GM18867 (cell line): ENCODE results near the gene EYS.

Experiments
- ATAC-seq: cut with Tn5 transposase; IDR thresholded peaks from one replicate; pipeline ENCODE4 v1.9.1; 2021; ENCODE audit warnings: mild to moderate bottlenecking, moderate library complexity; ENCODE audit not compliant: unreplicated experiment

The EYS gene

DNA sequence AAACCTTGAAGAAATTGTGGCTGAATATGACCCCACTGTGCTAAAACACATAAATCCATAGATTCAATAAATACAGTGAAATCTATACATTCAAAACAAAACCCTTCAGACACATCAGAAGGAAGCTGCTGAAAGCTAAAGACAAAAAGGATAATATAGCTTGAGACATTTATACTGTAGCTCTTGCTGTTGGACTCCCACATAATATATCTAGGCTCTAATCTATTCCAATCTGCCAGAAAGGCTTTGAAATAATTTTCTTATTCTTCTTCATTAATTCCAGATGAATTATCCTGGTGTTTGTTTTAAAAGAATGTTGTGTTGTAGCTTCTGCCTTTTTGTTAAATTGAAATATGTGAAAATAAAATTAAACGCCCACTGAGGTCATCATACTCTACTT, 454.0 kb downstream of the EYS start:
- no peak for ATAC-seq

DNA sequence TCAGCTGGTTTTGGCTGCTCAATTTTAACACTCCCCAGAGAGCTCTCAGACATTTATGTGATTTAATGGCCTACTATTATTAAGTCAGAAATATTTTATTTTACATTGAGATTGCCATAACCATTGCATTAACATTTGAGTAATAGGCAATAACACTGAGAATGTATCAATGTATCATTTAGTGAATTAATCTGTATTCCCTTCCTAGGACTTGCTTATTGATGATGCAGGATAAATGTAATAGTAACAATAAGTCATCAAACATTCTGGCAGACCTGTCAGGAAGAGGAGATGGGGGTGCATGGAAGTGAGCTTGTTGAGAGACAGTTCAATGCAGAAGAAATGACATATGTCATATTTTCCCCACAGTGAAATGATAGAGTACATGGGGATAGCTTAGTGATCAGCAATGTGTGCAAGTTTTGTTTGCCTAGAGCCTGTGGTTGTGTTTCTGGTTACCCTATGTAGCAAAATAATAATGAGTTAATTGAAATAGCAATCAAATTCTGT, 458.9 kb downstream of the EYS start:
- no peak for ATAC-seq

DNA sequence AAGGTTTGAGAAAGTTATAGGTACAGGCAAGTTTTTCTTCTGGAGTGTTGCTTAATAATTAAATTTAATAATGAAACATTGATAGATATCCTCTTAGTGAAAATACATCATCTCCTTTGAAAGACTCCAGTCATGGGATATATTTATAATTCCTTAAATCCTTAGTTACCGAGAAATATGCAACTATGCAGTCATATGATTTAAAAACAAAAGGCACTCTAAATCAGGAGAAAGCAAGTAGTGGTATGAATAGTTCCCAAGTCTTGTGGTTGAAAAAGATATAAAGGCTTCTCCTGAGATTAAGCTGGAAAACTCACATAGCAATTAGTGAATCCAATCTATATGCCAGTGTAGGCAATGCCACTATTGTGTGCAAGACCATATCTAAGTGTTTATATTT, 475.4 kb downstream of the EYS start:
- no peak for ATAC-seq

DNA sequence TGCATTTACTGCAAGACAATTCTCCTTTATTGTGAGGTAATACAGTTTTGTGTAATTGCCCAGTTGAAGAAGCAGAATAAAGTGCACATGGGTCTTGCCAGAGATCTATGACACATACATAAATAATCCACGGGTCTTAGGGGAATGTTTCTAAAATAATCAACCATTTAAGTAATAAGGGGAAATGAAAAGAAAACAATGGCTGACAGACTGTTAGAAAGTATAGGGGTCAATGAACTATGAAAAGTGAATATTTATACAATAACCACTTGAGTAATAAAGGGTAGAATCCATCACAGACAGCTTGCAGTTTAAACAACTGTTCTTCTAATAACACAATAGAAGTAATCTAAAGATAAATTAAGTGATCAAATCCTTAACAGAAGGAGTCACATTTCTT, 477.2 kb downstream of the EYS start:
- no peak for ATAC-seq

DNA sequence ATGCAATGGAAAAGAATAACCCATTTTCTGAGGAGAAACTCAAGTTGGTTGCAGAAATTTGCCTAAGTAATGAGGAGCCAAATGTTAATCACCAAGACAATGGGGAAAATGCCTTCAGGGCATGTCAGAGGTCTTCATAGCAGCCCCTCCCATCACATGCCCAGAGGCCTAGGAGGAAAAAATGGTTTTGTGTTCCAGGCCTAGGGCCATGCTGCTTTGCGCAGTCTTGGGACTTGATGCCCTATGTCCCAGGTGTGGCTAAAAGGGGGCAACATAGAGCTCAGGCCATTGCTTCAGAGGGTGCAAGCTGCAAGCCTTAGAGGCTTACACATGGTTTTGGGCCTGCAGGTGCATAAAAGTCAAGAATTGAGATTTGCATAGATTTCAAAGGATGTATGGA, 485.9 kb downstream of the EYS start:
- ATAC-seq = no peak

DNA sequence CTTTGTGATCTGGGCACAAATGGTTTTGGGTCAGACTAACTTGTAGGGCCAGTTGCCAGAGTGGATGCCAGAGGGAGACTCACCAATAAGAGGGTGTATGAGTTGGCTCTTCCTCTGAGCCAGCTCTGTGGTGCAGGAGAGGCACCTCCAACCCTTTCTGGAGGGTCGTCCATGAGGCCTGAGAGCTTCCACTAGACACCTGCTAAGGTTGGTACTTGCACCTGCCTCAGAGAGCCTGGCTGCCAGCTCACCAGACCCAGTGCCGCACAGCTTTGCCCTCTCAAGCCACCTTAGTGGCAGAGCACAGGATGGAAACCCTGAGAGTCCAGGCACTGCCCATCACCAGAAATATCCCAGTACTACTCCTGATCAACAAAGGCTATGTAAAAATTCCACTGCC, 504.3 kb downstream of the EYS start:
- no peak for ATAC-seq

DNA sequence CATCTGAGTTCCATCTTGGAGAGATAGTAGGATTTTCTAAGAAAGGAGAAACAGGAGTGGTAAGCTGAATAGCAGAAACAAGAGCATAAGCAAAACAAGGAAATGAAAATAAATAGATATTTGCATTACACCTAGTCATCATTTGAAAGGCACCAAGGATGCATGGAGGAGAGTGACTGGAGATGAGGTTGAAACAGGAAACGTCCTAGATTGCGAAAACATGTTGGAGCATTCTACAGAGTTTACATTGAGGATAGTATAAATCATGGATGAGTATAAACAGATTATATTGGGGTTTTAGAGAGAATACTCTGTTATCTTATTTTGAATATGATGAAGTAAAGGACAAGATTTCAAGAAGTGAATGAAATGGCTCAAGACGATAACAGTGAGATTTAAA, 507.3 kb downstream of the EYS start:
- ATAC-seq = no peak

DNA sequence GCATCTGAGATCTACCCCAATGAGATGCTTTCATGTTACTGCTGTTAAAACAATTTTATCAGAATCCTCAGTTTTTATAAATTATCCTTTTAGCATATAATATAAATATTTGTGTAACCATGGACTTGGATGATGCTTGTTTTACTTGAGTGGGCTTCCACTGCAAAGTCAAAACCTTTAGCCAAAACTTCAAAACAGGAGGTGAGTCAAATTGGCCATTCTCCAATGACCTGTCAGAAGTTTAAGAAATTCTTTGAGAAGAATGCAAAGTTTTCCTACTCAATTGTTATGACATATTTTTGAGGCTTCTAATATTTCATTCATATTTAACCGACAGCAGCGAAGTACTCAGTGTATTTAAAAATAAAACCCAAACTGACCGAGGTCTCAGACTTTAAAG, 507.9 kb downstream of the EYS start:
- ATAC-seq = no peak

DNA sequence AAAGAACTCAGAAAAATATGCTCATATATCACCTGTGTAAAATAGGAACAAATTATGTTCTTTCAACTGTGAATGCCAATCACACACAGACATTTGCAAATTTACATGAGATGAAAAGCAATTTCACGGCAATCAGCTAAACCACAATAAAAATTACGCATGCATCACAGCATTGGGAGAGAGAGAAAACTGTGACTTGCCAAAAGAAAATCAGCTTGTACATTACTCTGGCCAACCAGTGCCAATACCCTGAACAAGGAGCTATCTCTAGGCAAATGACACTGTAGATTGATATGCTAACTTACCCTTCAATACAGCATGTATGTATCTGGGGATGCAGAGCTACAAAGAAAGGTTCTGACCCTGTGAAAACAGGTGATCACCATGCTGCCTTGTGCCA, 515.6 kb downstream of the EYS start:
- ATAC-seq = no peak

DNA sequence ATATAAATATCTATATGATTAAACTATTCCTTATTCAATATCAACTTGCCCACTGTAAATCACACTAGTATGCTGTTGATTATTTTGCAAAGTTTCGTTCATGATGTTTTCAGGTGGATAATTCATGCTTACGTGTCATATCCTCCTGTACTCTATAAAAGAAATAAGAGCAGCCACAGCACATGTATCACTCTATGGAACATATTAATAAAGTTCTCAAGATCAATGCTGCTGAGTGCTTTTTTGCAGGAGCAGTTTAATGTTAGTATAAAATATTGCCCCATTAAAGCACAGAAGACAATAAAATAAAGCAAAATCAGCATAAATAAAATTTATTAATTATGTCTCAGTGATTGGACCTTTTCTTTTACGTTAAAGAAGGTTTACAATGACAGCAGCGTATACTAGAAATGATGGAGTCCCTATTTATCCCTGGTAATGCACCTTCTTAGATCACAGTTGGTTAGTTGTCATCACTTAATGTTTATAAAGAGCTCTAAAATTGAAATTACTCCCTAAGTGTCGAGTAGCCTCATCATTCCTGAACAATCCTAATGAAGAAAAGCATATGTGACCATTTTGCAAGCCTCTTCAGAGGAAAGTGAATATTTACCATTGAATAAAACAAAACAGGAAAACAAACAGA, 517.7 kb downstream of the EYS start:
- no peak for ATAC-seq

DNA sequence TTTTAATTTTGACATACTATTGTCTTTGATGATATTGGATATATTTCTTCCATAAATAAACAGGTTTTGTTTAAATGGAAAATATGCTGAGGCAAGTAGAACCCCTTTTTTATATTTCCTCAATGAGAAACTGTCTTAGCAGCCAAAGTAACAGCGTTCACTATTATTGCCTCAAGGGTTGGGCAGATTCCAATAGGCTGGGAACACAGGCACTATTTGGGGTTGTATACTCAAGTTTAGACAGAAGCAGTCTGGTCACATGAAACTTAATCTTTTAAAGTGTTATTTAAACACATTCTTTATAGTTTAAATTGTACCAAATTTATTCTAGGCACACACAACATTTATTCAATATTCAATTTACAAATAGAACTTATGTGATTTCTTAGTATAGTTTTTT, 520.2 kb downstream of the EYS start:
- no peak for ATAC-seq

DNA sequence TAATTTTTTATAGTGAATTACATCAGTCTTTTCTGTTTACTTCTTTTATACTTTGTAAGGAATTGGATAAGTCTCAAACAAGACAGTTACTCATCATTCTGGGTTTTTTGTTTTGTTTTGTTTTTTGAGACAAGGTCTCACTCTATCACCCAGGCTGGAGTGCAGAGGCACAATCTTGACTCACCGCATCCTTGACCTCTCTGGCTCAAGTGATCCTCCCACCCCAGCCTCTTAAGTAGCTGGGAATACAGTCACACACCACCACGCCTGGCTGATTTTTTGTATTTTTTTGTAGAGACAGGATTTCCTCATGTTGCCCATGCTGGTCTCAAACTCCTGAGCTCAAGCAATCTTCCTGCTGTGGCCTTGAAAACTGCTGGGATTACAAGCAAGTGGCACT, 524.3 kb downstream of the EYS start:
- no peak for ATAC-seq

DNA sequence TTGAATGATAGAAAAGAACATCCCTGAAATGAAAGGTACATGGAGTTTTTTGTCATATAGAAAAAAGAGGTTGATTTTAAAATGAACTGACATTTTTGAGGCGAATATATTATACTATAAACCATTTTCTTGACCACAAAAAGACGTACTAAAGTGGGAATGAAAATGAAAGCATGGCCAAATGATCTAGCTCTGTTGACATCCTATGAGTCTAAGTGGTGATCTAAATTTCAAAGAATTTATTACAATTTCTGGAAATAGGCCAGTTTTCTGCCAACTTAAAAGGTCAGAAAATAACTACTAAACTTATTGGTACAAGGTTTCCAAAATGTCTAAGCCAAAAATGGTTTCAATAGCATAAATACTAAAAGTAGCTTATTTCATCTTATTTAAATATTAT, 536.8 kb downstream of the EYS start:
- ATAC-seq = no peak

DNA sequence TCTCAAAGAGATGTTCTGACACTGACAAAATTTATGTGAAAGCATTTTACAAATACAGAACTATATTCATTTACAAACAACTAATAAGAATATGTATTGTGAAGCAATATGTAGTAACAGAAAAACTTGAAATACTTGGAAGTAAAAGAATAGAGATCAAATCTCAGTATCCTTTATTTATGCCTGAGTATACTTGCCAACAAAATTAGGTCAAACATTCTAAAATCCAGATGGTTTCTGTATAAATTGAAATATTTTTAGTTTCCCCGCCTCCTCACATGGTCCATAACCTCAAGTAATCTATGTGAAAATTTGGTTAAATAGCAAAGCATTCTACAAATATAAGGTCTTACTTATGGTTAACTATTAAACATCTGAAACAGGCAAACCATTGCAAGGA, 545.4 kb downstream of the EYS start:
- no peak for ATAC-seq

DNA sequence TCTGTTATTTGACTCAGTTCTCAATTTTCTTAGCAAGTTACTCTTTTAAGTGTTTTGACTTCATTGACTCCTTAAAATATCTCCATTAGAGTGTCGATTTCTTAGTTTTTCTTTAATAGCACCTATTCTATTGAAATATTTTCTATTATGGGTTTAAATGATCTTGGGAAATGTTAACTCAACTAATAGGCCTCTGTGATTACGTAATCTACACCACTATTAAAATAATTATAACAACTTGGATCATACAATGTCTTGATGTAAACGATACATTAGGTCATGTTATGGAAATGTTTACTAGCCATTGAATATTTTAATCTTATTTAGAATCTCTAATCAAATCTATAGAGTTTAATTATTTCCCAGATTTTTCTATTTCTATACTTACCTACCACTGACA, 550.0 kb downstream of the EYS start:
- no peak for ATAC-seq

DNA sequence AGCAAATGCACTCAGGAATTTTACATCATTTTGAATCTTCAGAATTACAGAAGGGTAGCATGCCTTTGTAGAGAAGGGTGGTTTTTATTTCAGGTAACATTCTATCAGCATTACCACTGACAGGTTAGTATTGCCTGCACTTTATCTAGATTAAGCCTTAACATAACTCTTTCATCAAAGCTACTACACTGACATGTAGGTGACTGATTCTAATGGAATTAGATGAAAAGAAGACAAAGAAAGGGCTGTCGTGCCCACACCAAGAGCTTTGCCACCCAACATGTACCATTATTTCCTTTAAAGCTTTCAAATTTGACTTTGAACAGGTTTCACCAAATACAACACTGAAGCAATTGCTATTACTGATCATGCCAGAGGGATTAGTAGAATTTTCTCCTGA, 551.9 kb downstream of the EYS start:
- ATAC-seq = no peak

DNA sequence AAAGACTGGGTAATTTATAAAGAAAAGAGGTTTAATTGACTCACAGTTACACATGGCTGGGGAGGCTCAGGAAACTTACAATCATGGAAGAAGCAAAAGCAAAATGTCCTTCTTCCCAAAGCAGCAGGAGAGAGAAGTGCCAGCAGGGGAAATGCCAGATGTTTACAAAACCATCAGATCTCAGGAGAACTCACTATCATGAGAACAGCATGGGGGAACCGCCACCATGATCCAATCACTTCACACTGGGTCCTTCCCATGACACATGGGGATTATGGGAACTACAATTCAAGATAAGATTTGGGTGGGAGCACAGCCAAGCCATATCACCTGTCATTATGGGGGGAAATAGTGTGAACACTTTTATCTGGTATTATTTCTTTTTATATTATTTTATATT, 557.2 kb downstream of the EYS start:
- no peak for ATAC-seq

DNA sequence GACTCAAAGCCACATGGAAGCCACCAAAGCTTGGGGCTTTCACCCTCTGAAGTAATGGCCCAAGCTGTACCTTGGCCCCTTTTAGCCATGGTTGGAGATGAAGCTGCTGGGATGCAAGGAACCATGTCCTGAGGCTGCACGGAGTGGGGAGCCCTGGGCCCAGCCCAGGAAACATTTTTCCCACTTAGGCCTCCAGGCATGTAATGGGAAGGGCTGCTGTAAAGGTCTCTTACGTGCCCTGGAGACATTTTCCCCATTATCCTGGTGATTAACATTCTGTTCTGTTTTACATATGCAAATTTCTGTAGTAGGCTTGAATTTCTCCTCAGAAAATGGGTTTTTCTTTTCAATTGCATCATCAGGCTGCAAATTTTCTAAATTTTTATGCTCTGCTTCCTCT, 558.2 kb downstream of the EYS start:
- no peak for ATAC-seq

DNA sequence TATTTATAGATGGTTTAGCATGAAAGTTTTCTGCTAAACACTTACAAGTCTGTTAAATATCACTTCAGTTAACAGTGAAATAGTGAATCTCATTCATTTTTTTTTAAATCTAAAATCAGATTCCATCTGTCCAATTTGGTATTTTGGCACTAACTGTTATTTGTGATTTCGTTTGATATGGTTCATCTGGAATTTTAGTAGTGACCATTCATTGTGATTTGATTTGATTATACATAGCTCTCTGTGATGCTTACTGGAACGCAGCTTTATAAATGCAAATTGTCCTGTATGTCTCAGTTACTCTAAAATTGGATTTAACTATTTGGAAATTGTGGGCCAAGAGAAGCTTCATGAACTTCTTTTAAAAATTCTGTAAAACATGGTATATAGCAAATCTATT, 571.5 kb downstream of the EYS start:
- ATAC-seq = no peak

DNA sequence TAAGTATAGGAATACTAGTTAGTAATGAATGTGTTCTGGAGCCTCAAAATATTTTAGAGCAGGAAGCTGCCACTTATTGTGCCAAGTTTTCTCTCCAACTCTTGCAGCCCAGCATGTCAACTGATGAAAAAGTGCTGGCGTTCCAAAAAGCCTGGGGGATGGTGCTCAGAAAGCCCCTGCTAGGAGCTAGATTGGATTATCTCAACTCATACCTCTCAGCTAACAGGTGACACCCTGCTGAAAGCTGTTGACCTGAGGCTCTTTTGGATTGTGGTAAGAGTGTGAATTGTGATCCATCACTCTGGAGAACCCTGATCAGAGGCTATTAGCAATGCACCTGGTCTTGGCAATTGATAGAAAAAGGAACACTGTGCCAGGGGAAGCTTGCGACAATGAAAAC, 580.4 kb downstream of the EYS start:
- no peak for ATAC-seq

DNA sequence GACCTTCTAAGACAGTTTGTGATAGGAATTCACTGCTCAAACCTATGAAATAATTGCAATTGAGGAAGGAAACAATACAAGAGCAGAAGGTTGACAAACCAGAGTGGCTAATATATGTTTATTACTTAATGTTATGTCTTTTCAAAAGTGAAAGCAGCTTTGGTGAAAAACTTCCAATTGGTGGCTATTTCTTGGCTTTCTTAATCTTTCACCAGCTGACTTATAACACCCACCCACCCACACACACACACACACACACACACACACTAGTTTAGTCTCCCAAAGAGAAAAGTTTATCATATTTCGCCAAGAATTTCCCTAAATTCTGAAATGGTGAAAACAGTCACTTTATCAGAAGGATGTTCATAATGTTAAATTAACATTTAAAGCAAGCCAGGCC, 583.5 kb downstream of the EYS start:
- no peak for ATAC-seq

DNA sequence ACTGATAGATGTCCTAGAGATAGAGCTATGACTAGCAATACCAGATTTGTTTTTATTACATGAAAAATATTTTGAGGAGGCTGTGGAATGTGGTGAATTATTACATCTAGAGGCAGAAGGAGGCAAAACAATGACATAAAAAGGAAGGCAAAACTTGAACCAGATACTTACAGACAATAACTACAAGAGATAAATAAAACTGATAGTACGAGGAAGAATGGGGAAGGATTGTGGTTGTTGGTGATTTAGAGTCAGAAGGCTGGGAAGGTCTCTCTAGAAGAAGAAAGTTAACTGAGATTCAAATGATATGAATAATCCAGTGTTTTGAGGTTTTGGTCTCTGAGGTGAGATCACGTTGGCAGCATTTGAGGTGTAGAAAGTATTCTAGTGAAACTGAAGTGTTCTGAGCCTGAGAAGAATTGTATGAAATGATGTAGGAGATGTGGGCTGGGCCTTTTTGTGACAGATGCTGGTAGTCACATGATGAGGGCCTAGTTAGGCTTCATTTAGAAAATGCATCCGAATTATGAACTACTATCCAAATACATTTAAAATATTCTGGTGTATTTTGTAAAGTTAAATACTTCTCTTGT, 589.1 kb downstream of the EYS start:
- ATAC-seq = peak; percentile 57

DNA sequence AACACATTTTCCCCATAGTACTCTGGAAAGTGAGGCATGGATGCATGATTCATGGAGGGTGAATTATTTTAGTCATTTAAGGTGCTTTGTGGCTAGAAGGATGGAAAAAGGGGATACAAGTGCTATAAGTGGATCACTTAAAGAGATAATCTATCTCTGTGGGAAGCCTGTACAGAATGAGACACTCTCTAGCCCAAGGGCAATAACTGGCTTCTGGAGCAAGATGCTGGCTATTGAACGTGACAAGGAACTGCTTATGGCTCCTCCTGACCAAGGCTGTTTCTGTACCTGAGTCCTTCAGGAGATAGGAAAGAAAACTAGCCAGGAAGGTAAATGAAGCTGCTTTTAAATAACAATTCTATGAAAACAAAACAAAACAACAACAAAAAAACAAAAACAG, 590.7 kb downstream of the EYS start:
- no peak for ATAC-seq
